GM12872 (cell line): ENCODE results near the gene ZNF536.

ENCODE experiments used
- TF ChIP-seq, protein P1 (sequence below): IDR thresholded peaks from 3 replicates; pipeline ENCODE4 v1.5.1; 2011; ENCODE audit warnings: low read depth, mild to moderate bottlenecking, low read length, moderate library complexity; ENCODE audit not compliant: insufficient read depth

The ZNF536 gene

DNA sequence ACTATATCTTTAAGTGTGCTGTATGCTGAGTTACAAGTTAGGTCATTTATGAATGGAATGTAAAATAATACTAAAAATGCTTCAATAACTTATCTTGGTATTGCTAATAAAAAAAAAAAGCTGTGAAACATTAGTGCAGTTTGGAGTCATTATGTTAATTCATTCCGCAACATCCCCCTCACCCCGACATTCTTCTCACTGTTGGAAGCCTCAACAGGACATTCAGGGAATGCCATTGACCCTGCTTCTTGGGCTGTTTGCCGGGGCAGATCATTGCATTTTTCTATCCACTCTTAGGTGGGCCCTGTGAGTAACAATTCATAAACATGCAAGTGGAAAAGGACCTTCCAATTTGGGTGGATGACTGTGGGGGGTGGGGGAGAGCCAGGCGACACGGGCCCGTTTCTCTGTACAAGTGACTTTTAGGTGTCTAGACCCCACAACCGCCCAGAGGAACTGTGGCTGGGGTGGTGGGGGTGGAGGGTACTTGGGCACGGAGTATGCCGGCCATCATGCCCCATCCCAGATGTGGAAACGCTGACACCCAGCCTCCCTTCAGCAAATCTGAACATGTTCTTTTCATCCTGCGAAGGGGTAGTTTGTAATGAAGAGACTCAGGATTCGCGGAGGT is 185.9 kb downstream of the ZNF536 start:
- TF ChIP-seq, protein P1, sequence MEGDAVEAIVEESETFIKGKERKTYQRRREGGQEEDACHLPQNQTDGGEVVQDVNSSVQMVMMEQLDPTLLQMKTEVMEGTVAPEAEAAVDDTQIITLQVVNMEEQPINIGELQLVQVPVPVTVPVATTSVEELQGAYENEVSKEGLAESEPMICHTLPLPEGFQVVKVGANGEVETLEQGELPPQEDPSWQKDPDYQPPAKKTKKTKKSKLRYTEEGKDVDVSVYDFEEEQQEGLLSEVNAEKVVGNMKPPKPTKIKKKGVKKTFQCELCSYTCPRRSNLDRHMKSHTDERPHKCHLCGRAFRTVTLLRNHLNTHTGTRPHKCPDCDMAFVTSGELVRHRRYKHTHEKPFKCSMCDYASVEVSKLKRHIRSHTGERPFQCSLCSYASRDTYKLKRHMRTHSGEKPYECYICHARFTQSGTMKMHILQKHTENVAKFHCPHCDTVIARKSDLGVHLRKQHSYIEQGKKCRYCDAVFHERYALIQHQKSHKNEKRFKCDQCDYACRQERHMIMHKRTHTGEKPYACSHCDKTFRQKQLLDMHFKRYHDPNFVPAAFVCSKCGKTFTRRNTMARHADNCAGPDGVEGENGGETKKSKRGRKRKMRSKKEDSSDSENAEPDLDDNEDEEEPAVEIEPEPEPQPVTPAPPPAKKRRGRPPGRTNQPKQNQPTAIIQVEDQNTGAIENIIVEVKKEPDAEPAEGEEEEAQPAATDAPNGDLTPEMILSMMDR = no peak

DNA sequence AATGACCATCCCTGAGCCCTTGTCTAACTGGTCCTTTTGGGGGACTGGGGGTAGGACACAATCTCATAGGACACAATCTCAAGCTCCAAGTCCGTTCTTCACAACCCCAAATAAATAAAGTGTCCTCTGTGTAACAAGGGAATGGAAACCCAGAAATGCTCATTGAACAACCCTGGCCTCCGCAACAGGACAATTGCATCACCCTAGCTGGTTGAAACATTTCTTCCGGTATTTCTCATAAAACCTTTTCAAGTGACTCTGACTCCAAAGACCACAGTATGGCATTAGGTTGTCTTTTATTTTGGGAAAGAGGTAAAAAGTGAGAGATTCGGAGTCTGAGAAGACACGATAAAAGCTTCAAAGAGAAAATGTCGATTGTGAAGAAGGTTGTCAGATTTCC is 186.6 kb downstream of the ZNF536 start:
- TF ChIP-seq, protein P1 = no peak

DNA sequence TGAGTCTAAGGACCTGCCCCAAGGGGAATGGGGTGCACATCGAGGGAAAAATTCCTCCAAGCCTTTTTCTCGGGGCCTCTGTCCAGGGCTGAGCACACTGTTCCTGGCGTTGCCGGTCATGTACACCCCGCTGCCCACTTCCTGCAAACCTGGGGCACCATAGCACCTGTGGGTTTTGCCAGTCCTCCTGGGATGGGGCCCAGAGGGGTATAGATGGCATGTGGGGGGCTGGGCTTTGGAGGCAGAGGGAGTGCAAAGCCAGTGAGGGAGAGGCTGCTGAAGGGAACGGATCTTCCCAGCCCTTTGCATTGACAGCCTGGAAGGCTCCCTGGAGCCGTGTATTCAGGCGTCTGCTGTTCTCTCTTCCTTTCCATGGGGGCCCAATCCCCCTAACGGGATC is 187.3 kb downstream of the ZNF536 start:
- TF ChIP-seq, protein P1 = no peak

- TF ChIP-seq, protein P1 = no peak
These were observed 190.8 kb downstream of the ZNF536 start for GRCh38 chr19:30562981-30563380.

- TF ChIP-seq, protein P1 = no peak
These were observed 191.5 kb downstream of the ZNF536 start for GRCh38 chr19:30563691-30564090.

- TF ChIP-seq, protein P1 = no peak
These were observed 192.4 kb downstream of the ZNF536 start for GRCh38 chr19:30564551-30565011.

GRCh38 chr19:30565636-30566035 is 193.5 kb downstream of the ZNF536 start:
- TF ChIP-seq, protein P1 = no peak
